ENCODE data around the gene CNDP2. TPM values are rescaled to one million over a fixed set of nuclear protein-coding genes. Genes with fewer than 3 reads are reported as not detected.

The CNDP2 gene
- total RNA-seq, 1 experiment from 2014 or later = 59.9 TPM

DNA sequence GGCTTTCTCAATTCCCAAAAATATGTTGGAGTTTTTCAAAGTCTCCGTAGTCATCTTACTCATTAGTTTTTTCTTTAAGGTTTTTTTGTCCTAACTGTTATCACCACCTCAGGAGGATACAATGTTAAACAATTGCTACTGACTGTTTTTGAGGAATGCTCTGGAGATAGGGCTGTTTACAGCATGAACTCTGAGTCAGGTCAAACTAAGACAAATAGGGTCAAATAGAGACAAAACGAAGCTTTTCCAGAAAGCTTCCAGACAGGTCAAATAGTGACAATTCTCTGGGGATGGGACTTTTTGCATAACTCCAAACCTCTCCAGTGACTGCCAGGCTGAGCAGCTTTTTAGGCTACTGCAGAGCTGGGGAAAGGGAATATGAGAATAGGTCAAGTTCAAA lies 23.9 kb upstream of the CNDP2 start:
- no peak for DNase-seq (ENCODE audit: low spot score)

DNA sequence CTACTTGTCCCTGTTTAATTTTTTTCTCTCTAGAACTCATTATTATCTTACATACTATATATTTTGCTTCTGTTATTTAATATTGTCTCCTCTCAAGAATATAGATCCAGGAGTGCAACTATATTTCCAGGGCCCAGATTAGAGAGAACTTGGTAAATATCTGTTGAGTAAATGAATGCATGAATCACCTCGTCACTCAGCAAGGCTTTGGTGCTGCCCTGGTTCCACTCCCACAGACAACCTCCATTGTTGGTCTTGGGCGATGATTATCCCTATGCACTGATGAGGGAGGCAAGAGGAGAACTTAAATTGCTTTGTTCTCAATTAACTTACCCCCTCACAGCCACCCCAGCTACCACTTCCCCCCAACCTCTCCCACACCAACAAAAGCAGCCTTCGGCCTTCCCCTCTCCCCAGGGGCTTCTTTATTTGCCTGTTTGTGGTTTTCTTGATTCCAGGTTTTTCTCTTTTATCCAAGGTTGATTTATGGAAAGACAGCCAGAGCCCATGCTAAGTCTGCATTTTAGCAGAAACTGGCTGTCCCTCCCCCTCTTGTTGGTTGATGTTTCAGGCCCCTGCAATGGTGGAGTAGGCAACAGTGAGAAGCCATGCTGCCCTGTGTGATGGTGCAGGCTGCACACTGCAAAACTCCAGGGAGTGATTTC lies 22.1 kb upstream of the CNDP2 start:
- no peak for DNase-seq (ENCODE audit: low spot score)

DNA sequence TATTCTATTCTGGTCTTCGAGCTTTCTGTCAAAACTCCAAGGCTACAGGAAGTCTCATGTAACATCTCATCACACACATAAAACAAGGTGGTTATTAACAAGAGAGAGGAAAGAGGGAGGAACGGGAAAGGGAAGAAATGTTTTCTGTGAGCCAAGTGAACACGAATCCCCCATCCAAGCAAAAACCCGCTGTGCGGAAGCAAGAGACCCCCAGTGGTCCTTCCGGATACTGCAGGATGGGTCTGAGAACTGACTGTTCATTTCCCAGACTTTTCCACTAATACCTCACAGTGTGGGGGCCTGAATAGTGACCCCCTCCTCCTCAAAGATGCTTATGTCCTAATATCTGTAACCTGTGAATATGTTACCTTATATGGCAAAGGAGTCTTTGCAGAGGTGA lies 20.0 kb upstream of the CNDP2 start:
- no peak for DNase-seq (ENCODE audit: low spot score)

DNA sequence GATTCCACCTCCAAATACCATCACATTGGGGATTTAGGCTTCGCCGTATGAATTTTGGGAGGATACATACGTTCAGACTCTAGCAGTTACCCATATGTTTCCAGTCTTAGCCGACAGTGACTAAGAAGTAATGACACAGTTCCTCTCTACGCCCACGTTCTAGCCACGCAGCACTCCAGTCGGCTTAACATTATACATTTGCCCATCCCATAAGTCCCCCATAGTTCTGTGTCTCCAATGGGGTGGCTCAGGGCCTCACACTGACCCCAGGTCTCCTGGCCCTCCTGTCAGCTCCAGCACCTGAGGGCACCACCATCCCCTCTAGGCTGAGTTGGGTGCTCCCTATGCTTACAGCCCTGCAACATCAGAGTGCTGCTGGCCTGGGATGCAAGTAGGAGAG lies 18.4 kb upstream of the CNDP2 start:
- DNase-seq (ENCODE audit: low spot score) = no peak

DNA sequence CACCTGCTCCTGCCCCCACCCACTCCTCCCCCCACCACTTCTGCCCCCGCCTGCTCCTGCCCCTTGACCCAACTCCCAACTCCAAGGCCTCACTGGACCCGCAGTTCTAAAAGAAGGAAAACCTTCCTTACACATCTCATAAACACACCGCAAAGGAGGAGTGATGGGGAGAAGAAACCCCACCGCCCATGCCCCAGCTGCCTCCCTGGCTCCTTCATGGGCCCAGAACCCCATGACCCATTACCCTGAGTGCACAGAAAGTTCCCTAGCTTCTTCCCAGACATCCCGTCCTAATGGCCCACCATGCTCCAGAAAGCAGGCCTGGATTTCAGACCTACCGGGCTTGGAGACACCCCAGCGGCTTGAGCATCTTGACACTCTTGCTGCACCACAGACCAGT lies 17.8 kb upstream of the CNDP2 start:
- DNase-seq (ENCODE audit: low spot score) = no peak

DNA sequence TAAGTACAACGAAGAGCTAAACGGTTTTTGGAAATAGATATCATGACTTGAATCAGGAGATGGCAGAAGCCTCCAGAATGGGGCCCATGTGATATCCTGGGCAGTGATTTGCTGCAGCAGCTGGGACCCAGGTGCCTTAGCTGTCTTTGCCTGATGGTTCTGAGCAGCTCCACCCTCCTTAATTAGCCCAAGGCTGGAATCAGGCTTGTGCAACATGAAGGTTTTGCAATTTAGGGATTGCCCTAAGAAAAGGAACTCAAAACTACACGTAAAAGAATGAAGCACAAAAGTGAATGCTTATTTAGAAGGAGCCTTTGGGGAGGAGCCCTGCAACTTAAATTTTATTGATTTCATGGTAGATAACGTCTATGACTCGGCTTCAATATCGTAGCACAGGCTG lies 17.3 kb upstream of the CNDP2 start:
- no peak for DNase-seq (ENCODE audit: low spot score)

DNA sequence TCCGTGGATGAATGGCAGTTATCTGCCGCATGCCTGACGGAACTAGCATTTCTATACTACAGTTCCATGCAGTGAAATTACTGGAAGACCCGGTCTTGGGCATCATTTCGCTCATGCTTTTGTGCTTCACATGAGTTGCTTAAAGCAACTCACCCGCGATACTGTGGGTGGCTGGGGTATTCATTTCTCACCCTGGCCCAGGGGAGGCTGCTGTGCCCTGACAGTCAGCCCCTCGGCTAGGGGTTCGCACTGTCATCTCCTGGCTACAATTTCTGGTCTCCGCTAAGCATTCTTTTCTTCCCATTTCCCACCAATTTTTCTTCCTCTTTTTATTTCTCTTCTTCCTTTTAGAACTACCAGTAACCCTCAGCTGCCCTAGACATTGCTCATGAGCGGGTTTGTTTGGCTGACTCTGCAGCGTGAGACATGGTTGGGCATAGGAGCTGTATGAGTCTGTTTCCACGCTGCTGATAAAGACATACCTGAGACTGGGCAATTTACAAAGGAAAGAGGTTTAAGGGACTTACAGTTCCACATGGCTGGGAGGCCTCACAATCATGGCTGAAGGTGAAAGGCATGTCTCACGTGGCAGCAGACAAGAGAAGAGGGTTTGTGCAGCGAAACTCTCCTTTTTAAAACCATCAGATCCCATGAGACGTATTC lies 16.5 kb upstream of the CNDP2 start:
- DNase-seq (ENCODE audit: low spot score) = no peak

DNA sequence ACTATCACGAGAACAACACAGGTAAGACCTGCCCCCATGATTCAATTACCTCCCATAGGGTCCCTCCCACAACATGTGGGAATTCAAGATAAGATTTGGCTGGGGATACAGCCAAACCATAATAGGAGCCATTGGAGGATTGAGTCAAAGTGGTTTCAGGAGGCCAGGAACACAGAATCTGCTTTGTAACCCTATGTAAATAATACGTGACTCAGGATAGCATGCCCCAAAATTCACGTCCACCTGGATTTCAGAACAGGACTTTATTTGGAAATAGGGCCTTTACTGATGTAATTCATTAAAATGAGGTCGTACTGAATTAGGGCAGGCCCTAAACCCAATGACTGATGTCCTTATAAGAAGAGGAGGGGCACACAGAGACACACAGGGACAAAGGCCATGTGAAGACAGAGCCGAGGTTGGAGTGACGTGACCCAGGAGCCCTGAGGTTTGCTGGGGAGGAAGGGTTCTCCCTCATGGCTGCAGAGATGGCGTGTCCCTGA lies 16.0 kb upstream of the CNDP2 start:
- DNase-seq (ENCODE audit: low spot score) = no peak

DNA sequence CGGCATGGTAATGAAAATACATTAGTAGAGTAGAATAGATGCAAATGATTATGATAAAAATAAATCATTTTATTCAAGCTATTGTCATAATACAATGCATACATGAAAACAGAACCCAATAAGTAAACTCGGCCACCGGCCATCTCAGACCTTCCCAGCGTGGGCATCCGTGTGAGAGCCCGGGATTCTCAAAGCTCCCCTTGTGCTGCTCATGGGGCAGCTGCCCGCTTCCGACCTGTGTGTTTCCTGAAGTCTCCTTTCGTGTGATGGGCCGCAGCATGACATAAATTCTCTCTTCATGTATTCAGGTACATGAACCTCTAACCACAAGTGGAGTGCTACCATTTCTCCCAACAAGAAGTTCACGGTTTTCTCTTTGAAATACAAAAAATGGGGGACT lies 13.5 kb upstream of the CNDP2 start:
- no peak for DNase-seq (ENCODE audit: low spot score)

DNA sequence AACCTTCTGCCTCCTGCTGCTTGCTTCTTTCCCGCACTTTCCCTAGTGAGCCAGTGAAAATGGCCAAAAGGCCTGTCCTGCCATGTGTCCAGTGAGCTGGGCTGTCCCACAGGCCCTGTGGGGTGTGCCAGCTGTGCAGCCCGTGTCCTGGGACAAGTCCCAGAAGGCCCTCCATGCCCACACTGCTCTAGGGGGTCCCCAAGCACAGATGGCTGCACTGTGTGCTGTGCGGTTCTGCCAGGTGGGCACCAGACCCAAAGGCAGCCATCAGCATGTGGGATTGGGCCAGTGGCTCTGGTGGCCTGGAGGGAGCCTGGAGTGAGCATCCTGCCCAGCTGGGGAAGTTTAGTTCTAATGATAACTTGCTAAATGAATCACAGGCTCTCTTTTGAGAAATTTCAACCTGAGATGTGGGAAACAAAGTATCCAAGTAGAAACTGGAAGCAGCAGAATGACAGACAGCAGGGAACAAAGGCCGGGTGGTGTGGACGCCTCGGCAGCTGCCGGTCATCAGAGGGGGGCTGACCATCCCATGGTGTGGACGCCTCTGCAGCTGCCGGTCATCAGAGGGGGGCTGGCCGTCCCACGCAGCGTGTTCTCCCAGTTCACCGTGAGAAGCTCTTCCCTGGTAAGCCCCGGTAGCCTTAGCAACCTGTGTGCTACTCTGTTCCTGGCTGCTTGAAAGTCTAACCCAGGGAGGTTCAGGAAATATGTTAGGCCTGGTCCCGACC lies 9.9 kb upstream of the CNDP2 start:
- DNase-seq (ENCODE audit: low spot score) = no peak

DNA sequence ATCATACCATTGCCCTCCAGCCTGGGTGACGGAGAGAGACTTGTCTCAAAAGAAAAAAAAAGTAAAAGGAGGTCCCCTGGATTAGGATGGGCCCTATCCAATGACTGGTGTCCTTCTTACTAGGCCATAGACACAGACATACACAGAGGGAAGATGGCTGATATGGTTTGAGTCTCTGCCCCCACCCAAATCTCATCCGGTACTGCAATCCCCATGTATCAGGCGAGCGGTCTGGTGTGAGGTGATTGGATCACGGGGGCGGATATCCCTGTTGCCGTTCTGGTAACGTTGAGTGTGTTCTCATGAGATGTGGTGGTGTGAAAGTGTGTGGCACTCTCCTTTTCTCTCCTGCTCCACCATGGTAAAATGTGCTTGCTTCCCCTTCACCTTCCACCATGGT lies 7.8 kb upstream of the CNDP2 start:
- DNase-seq (ENCODE audit: low spot score) = no peak

DNA sequence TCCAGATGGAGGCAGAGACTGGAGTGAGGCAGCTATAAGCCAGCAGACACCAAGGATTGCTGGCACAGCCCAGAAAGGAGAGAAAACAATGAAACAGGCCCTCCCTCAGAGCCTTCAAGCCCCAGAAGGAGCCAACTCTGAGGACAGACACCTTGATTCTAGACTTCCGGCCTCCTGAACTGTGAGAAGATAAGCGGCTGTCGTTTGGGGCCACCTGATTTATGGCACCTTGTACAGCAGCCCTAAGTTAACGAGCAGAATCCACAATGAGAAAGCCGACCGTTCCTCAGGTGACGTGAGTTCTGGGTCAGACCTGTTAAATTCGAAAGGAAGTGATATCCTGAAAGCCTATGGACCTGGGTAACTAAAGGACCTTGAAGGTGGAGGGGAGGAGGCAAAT lies 7.3 kb upstream of the CNDP2 start:
- no peak for DNase-seq (ENCODE audit: low spot score)

DNA sequence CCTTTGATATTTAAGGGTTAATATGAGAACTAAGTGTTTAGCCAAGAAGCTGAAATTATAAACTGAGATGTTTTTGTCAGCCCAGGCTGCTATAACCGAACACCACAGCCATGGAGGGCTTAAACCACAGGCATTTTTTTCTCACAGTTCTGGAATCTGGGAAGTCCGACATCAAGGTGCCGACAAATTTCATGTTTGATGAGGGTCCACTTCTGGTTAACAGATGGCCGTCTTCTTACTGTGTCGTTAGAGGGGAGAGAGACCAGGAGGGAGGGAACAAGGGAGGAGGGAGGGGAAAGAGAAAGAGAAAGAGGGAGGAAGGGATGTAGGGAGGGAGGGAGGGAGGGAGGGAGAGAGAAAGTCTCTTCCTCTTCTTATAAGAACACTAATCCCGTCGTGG lies 6.5 kb upstream of the CNDP2 start:
- peak; percentile 18 for DNase-seq (ENCODE audit: low spot score)

DNA sequence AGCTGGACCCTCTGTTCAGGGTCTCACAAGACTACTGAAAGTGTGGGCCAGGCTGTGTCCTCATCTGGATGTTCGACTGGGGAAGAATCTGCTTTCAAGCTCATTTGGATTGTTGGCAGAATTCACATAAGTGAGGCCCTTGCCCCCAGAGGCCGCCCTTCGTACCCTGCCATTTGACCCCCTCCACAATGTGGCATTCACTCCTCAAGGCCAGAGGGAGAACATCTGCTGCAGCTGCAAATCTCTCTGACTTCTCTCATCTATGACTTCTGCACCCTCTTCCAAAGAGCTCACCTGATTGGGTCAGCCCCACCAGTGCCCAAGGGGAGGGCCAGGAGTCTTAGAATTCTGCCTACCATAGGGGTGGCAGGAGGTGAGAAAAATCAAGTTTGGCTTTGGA lies 3.9 kb upstream of the CNDP2 start:
- no peak for DNase-seq (ENCODE audit: low spot score)

DNA sequence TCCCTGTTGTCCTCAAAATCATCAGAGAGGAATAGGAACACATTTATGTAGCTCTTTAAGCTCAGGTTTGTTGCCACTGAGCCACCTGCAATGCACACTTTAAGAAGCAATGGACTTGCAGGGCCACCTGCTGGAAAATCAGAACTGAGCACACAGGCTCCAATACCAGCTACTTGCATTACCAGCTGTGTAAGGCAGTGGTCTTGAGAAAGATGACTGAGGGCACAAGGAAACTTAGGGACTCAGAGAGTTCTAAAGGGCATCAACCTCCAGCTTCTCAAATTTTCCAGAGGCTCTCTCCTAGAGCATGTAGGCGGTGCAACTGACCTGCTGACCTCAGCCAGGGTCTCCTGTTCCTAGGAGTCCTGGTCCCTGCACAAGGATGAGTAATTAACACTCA lies 2.5 kb upstream of the CNDP2 start:
- DNase-seq (ENCODE audit: low spot score) = peak; percentile 22

DNA sequence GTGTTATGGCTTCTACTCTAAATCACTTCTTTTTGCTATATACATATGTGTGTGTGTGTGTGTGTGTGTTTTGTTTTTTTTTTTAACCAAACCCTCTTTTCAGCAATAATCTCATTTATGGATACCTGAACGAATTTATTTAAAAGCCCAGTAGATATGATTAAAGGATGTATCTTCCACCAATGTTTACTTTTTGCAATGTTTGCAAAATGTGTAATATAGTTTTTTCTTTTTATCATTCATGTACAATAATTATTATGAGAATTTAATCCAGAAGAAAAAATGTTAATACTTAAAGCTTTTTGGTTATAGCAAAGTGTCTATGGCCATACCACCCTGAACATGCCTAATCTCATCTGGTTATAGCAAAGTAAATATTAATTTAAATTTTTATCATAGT lies 1.6 kb upstream of the CNDP2 start:
- DNase-seq (ENCODE audit: low spot score) = no peak

DNA sequence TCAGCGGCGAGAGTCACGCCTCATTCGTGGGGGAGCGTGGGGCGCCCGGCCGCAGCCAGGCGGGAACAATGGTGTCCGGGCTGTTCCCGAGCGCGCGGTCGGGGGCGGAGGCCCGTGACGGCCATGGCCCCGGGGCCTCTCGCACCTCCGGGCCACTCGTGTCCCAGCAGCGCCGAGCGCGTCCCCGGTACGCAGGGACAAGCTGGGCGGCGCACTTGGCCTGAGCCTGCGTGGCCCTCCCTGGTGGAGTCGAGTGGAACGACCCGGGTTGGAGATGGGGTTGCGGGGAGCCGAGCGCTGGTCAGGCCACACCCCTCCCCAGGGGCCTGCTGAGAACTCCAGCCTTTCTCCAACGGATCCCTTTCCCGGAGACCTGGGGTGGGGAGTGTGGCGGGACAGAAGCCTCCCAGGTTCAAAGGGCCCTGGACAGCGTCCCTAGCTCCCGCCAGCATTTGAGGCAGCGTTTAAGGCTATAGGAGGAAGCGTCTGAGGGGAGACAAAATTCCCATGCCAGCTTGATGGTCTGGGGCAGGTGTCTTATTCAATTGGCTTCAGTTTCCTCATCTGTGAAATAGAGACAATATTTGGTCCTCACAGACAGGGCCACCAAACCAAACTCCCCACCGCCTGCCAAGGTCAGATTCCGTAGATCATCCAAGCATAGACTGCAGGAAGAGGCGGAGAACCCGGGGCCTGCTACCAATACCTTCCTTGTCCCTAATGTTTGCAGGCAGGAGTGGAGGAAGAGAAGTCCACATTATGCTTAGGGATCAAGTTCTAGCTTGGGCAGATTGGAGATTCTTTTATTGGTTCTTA lies 553 bp downstream of the CNDP2 start:
- DNase-seq (ENCODE audit: low spot score) = peak; percentile 9

DNA sequence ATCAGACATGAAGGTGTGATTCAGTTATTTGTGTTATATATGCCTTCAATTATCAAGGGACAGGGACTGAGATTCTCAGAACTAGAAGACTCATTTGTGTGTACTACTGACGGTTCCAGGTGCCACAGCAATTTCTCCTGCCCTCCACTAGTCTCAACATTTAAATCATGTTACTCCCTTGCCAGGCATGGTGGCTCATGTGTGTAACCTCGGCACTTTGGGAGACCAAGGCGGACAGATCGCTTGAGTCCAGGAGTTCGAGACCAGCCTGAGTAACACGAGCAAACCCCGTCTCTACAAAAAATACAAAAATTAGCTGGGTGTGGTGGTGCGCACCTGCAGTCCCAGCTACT lies 1.1 kb downstream of the CNDP2 start:
- DNase-seq (ENCODE audit: low spot score) = no peak

DNA sequence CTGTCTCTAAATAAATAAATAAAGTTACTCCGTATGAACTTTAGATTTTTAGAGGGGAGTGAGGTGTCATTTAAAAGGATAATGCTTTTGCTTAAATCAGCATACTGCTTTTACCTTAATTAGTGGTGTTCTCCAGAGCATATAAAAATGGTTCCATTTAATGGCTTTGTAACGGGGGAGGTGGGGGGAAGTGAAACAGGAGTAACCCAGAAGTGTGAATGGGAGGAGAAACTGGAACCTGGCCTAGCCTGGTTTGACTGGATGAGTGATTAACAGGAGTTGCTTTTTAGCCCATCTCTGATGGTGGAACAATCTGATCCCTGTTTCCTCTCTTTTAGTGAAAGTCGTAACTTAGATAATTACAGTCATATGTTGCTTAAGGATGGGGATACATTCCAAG lies 1.6 kb downstream of the CNDP2 start:
- DNase-seq (ENCODE audit: low spot score) = no peak

DNA sequence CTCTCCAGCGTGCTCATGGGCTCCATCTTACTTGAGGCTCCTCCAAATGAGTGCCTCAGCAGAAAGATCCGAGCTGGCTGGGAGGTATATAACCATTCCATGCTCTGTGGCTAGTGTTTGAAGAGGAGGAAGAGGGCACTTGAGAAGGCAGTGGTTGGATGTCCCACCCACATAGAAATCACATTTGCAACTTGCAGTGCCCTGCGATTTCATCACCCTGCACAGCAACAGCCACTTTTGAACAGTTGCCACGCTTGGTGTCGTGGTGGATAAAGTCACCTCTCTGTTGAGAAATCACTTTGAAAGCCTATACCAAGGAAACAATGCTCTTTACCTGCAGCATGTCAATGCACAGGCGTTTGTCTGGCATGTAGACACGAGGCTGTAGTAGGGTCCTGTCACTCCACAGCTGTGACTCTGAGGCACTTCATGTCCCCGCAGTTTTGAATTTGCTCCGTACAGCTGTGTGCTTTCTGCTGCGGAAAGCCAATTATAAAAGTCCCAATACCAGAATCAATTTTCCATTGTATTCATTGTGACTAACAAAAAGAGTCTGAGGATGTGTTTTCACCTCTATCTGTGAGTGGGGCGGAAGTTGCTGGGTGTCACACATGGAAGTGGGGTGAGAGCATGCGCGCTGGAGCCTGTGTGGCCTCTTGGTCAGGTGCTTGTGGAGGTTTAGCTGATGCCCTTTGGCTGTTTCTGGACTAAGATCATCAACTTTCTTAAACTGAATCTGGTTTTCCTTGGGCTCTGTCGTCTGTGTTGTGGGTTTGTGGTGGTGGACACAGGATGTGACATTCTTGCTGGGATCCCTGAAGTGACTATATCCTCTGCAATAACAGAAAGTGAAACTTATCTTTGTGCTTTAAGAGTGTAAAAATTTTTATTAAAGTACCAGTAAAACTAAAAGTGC lies 2.8 kb downstream of the CNDP2 start:
- DNase-seq (ENCODE audit: low spot score) = no peak

DNA sequence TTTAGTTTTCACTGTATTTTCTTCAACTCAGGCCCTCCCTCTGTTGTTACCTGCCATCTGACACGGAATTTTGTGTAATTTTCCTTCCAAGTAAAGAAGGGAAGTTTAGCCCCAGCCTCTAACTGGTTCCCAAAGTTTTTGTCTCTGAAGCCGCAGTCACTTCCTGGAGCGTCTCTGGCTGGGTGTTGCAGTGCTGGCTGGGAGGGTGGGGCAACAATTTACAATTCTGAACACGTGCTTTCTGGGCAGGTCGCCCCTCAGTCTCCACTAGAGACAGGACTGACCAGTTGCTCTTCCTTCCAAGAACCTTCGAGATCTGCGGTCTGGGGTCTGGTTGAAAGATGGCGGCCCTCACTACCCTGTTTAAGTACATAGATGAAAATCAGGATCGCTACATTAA lies 3.5 kb downstream of the CNDP2 start:
- DNase-seq (ENCODE audit: low spot score) = peak; percentile 18

Measured in A172 (cell line).